SU-DHL-6 (cell line): ENCODE results near the gene RAD51AP2.

Experiments used
- H2AFZ ChIP-seq: fragments of 200-600 bp; sonication (generic); 2 replicates; pipeline ENCODE4 v1.6.1; 2014; ENCODE audit warnings: low read depth, mild to moderate bottlenecking, moderate library complexity, mixed read lengths, antibody characterized with exemption, low read length; ENCODE audit not compliant: severe bottlenecking
- H3F3A ChIP-seq: fragments of 200-600 bp; shearing (Covaris generic); 2 replicates; pipeline ENCODE4 v1.6.0; 2016; ENCODE audit warnings: antibody characterized with exemption, mild to moderate bottlenecking; ENCODE audit not compliant: insufficient read depth
- H3K27ac ChIP-seq: fragments of 200-600 bp; sonication (generic); 2 replicates; pipeline ENCODE4 v1.5.1; 2016; ENCODE audit warnings: low read depth, mild to moderate bottlenecking, low read length, moderate library complexity, mixed read lengths
- H3K27me3 ChIP-seq: fragments of 200-600 bp; sonication (generic), shearing (Covaris generic); 2 replicates; pipeline ENCODE4 v1.6.0; 2014; ENCODE audit warnings: mild to moderate bottlenecking, low read length
- H3K36me3 ChIP-seq: fragments of 200-600 bp; sonication (generic); 2 replicates; pipeline ENCODE4 v1.6.1; 2014; ENCODE audit warnings: mild to moderate bottlenecking, low read length, mixed read lengths
- H3K4me2 ChIP-seq: fragments of 300-600, 200-600 bp; shearing (Covaris generic), sonication (generic); 2 replicates; pipeline ENCODE4 v1.6.0; 2014; ENCODE audit warnings: low read length, low read depth, mild to moderate bottlenecking; ENCODE audit not compliant: poor library complexity, severe bottlenecking
- H3K4me3 ChIP-seq: fragments of 200-600 bp; sonication (generic); 2 replicates; pipeline ENCODE4 v1.5.1; 2014; ENCODE audit warnings: antibody characterized with exemption, low read length, mild to moderate bottlenecking, mixed read lengths; ENCODE audit not compliant: insufficient read depth, poor library complexity, severe bottlenecking
- H3K79me2 ChIP-seq: fragments of 200-600 bp; sonication (generic); 2 replicates; pipeline ENCODE4 v1.6.1; 2014; ENCODE audit warnings: mild to moderate bottlenecking, low read length, moderate library complexity; ENCODE audit not compliant: insufficient read depth
- H3K9ac ChIP-seq: fragments of 200-600 bp; sonication (generic); 2 replicates; pipeline ENCODE4 v1.7.0; 2014; ENCODE audit warnings: mild to moderate bottlenecking, low read length
- H3K9me2 ChIP-seq: fragments of 200-600 bp; sonication (generic); replicated peaks from 2 replicates; pipeline ENCODE4 v1.6.1; 2014; ENCODE audit warnings: low read length; ENCODE audit not compliant: insufficient read depth
- H3K9me3 ChIP-seq: fragments of 200-600 bp; sonication (generic); 2 replicates; pipeline ENCODE4 v1.6.1; 2014; ENCODE audit warnings: low read length, mixed read lengths; ENCODE audit not compliant: insufficient read depth
- H4K20me1 ChIP-seq: fragments of 200-600 bp; sonication (generic); 2 replicates; pipeline ENCODE4 v1.6.1; 2014; ENCODE audit warnings: low read depth, mild to moderate bottlenecking, antibody characterized with exemption, low read length, moderate library complexity, mixed read lengths
- CTCF ChIP-seq: fragments of 200-600 bp; sonication (generic); IDR thresholded peaks from one replicate; pipeline ENCODE4 v1.5.1; 2017; ENCODE audit warnings: antibody characterized with exemption, mild to moderate bottlenecking, low read length, moderate library complexity; ENCODE audit not compliant: insufficient read depth, poor library complexity, severe bottlenecking
- EZH2phosphoT487 ChIP-seq: fragments of 200-600 bp; sonication (generic), shearing (Covaris generic); conservative IDR thresholded peaks from 2 replicates; pipeline ENCODE4 v1.6.1; 2018; ENCODE audit warnings: mild to moderate bottlenecking, antibody characterized with exemption, low read length, moderate library complexity, mixed read lengths

Gene RAD51AP2

GRCh38 chr2:17476830-17477229 lies 41.4 kb downstream of the RAD51AP2 start:
- no peak overlapping the region for H3K27ac ChIP-seq
- no peak overlapping the region for H3K4me2 ChIP-seq
- no peaks in the 10 kb centered on the region for H4K20me1 ChIP-seq
- no peak for TF ChIP-seq CTCF
- TF ChIP-seq EZH2phosphoT487, result no peak
- no peak overlapping the region for H3K4me3 ChIP-seq
- H3K79me2 ChIP-seq, result no peaks in the 10 kb centered on the region
- H3K27me3 ChIP-seq, result no peaks in the 10 kb centered on the region
- no peaks in the 10 kb centered on the region for H3F3A ChIP-seq
- no peak overlapping the region for H3K9ac ChIP-seq
- H3K9me2 ChIP-seq, result no peaks in the 10 kb centered on the region
- H3K36me3 ChIP-seq, result no peaks in the 10 kb centered on the region
- no peaks in the 10 kb centered on the region for H3K9me3 ChIP-seq
- no peak overlapping the region for H2AFZ ChIP-seq

- no peaks in the 10 kb centered on the region for H3K9me2 ChIP-seq
- no peaks in the 10 kb centered on the region for H4K20me1 ChIP-seq
- no peak overlapping the region for H3K9ac ChIP-seq
- H3F3A ChIP-seq, result no peaks in the 10 kb centered on the region
- H2AFZ ChIP-seq, result no peak overlapping the region
- H3K4me3 ChIP-seq, result no peak overlapping the region
- H3K36me3 ChIP-seq, result no peaks in the 10 kb centered on the region
- H3K79me2 ChIP-seq, result no peaks in the 10 kb centered on the region
- H3K27ac ChIP-seq, result no peak overlapping the region
- H3K4me2 ChIP-seq, result no peak overlapping the region
- H3K27me3 ChIP-seq, result no peaks in the 10 kb centered on the region
- H3K9me3 ChIP-seq, result no peaks in the 10 kb centered on the region
- TF ChIP-seq CTCF, result no peak
- no peak for TF ChIP-seq EZH2phosphoT487
Measured at GRCh38 chr2:17476064-17476463, 42.2 kb downstream of the RAD51AP2 start.

GRCh38 chr2:17475286-17475685 lies 43.0 kb downstream of the RAD51AP2 start:
- H3F3A ChIP-seq, result no peaks in the 10 kb centered on the region
- no peaks in the 10 kb centered on the region for H4K20me1 ChIP-seq
- no peak overlapping the region for H3K9ac ChIP-seq
- TF ChIP-seq EZH2phosphoT487 (no peak), CTCF (no peak)
- no peaks in the 10 kb centered on the region; the same call in 1 of the 2 replicates for H3K27me3 ChIP-seq
- no peak overlapping the region for H3K4me3 ChIP-seq
- H3K36me3 ChIP-seq, result no peaks in the 10 kb centered on the region
- no peaks in the 10 kb centered on the region for H3K9me2 ChIP-seq
- no peaks in the 10 kb centered on the region for H3K79me2 ChIP-seq
- no peak overlapping the region for H3K4me2 ChIP-seq
- H3K9me3 ChIP-seq, result no peaks in the 10 kb centered on the region; the same call in 1 of the 2 replicates
- H3K27ac ChIP-seq, result no peak overlapping the region
- no peak overlapping the region for H2AFZ ChIP-seq

GRCh38 chr2:17471979-17472378 lies 46.3 kb downstream of the RAD51AP2 start:
- Histone ChIP-seq H3K9me2 (no peaks in the 10 kb centered on the region), H3K4me3 (no peak overlapping the region), H3K9me3 (peaks cover 8% of the 10 kb centered on the region; the same call in 1 of the 2 replicates), H2AFZ (no peak overlapping the region), H3K79me2 (no peaks in the 10 kb centered on the region), H3F3A (no peaks in the 10 kb centered on the region), H3K9ac (no peak overlapping the region), H3K27ac (no peak overlapping the region), H3K4me2 (no peak overlapping the region), H4K20me1 (no peaks in the 10 kb centered on the region), H3K27me3 (no peaks in the 10 kb centered on the region; the same call in 1 of the 2 replicates), H3K36me3 (no peaks in the 10 kb centered on the region)
- no peak for TF ChIP-seq CTCF
- no peak for TF ChIP-seq EZH2phosphoT487
